Measurements from ENCODE around the gene PLAC9.

GRCh38 chr10:80166581-80167470 is 34.3 kb downstream of the PLAC9 start:
- TF ChIP-seq EZH2 (IDR thresholded peaks at IDR 0.05; ENCODE audit: borderline replicate concordance): no peak
- no peak for TF ChIP-seq CTCF (IDR thresholded peaks at IDR 0.05; ENCODE audit: poor library complexity)
- no peak for TF ChIP-seq EZH2phosphoT487 (IDR thresholded peaks at IDR 0.05; ENCODE audit: low read depth, severe bottlenecking, unreplicated experiment)

Measured in hepatocyte (in vitro differentiated cells).